HepG2 (cell line): Measurements from ENCODE around the gene TOR2A. TPM values are rescaled to one million over a fixed set of nuclear protein-coding genes. Genes with fewer than 3 reads are reported as not detected.
A peak's percentile ranks its signal among the peaks of the same experiment; 100 is the strongest.

ENCODE experiments used
- CTCF ChIP-seq: sonication (generic); formaldehyde crosslinking; IDR thresholded peaks from 2 replicates; pipeline ENCODE4 v1.5.0; 2020; ENCODE audit warnings: mild to moderate bottlenecking, missing genetic modification reagents, moderate library complexity
- DMAP1 ChIP-seq: IDR thresholded peaks from 2 replicates; pipeline ENCODE4 v1.6.1; 2016
- EHMT2 ChIP-seq: fragments of 200-600 bp; sonication (generic); IDR thresholded peaks from 2 replicates; pipeline ENCODE4 v1.7.0; 2017; ENCODE audit warnings: antibody characterized with exemption, low read depth, low read length, borderline replicate concordance
- HNRNPH1 ChIP-seq: fragments of 200-400 bp; formaldehyde crosslinking; optimal IDR thresholded peaks from 2 replicates; pipeline ENCODE3; 2017; ENCODE audit warnings: mild to moderate bottlenecking, low read depth, low read length
- MED1 ChIP-seq: sonication (generic); formaldehyde crosslinking; IDR thresholded peaks from 2 replicates; pipeline ENCODE4 v1.4.0; 2020; ENCODE audit warnings: missing genetic modification reagents
- MYNN ChIP-seq: sonication (generic); formaldehyde crosslinking; IDR thresholded peaks from 2 replicates; pipeline ENCODE4 v1.4.0; 2020; ENCODE audit warnings: mild to moderate bottlenecking, low read depth, missing genetic modification reagents
- SRSF9 ChIP-seq: fragments of 200-400 bp; formaldehyde crosslinking; IDR thresholded peaks from 2 replicates; pipeline ENCODE4 v1.6.1; 2018; ENCODE audit warnings: borderline replicate concordance, mild to moderate bottlenecking, low read depth, low read length; ENCODE audit not compliant: insufficient read depth, poor library complexity, severe bottlenecking
- U2AF2 ChIP-seq: fragments of 200-400 bp; formaldehyde crosslinking; IDR thresholded peaks from 2 replicates; pipeline ENCODE4 v1.6.1; 2017; ENCODE audit warnings: low read depth, mild to moderate bottlenecking, low read length
- ZBTB42 ChIP-seq: sonication (generic); formaldehyde crosslinking; IDR thresholded peaks from 2 replicates; pipeline ENCODE4 v1.5.0; 2020; ENCODE audit warnings: mild to moderate bottlenecking, missing genetic modification reagents
- ZBTB7A ChIP-seq: sonication (generic); formaldehyde crosslinking; IDR thresholded peaks from 2 replicates; pipeline ENCODE4 v1.8.0; 2022; ENCODE audit warnings: mild to moderate bottlenecking, missing genetic modification reagents
- ZMYM2 ChIP-seq: sonication (generic); formaldehyde crosslinking; IDR thresholded peaks from 2 replicates; pipeline ENCODE4 v1.8.0; 2022; ENCODE audit warnings: mild to moderate bottlenecking, missing genetic modification reagents
- ZNF10 ChIP-seq: sonication (generic); formaldehyde crosslinking; IDR thresholded peaks from 2 replicates; pipeline ENCODE4 v1.4.0; 2020; ENCODE audit warnings: mild to moderate bottlenecking, low read depth, missing genetic modification reagents, borderline replicate concordance
- ZNF225 ChIP-seq: sonication (generic); formaldehyde crosslinking; IDR thresholded peaks from 2 replicates; pipeline ENCODE4 v1.4.0; 2020; ENCODE audit warnings: mild to moderate bottlenecking, missing genetic modification reagents
- ZNF3 ChIP-seq: IDR thresholded peaks from 2 replicates; pipeline ENCODE4 v1.7.0; 2017; ENCODE audit warnings: inconsistent platforms
- ZNF432 ChIP-seq: sonication (generic); formaldehyde crosslinking; IDR thresholded peaks from 2 replicates; pipeline ENCODE4 v1.5.0; 2020; ENCODE audit warnings: missing genetic modification reagents, mild to moderate bottlenecking, borderline replicate concordance
- ZNF772 ChIP-seq: sonication (generic); formaldehyde crosslinking; IDR thresholded peaks from 2 replicates; pipeline ENCODE4 v1.5.0; 2020; ENCODE audit warnings: mild to moderate bottlenecking, missing genetic modification reagents
- polyA plus RNA-seq, 8 experiments: library from polyadenylated mRNA; depleted of rRNA in 3 of 8; stranded (reverse) in 7 of 8; unstranded in 1 of 8; fragments of >200 nt; fragmentation: Illumina TruSeq in 4 of 8; extraction: Trizol in 4 of 8; gene quantifications; 2 replicates each; pipeline versions ENCODE4 v1.2.1 to v1.2.3, GENCODE V29; 2011 to 2016; ENCODE audit warnings: low read depth in 4 of 8, missing spikeins in 1 of 8, mixed read lengths in 1 of 8; ENCODE audit not compliant: insufficient read depth in 1 of 8
- total RNA-seq, 5 experiments: library from RNA; depleted of rRNA; stranded (reverse); fragments of >200 nt; fragmentation: Illumina TruSeq; extraction: Trizol; gene quantifications; 2 replicates each; pipeline ENCODE4 v1.2.3, GENCODE V29; 2016; ENCODE audit warnings: low read depth in 1 of 5

Gene TOR2A
- total and polyA plus RNA-seq, 2 of the 13 experiments (the other 11 are each of a cell fraction or from before 2014, with no cell fraction given) = 3.5 to 7.2 TPM

GRCh38 chr9:127751269-127752054, 16.4 kb upstream of the TOR2A start (continued):
- TF ChIP-seq ZNF10 (CRISPR knock-in tag) = no peak
- TF ChIP-seq ZNF3 (CRISPR knock-in tag) = no peak
- TF ChIP-seq ZBTB7A = no peak
- no peak for TF ChIP-seq ZNF432 (CRISPR knock-in tag)
- TF ChIP-seq ZBTB42 (CRISPR knock-in tag) = no peak
- no peak for TF ChIP-seq ZNF772 (CRISPR knock-in tag)
- TF ChIP-seq DMAP1 (CRISPR knock-in tag) = no peak
- no peak for TF ChIP-seq ZMYM2
- TF ChIP-seq CTCF = no peak
- TF ChIP-seq MED1 (CRISPR knock-in tag) = no peak
- TF ChIP-seq MYNN (CRISPR knock-in tag) = no peak
- TF ChIP-seq SRSF9 = no peak
- peak; percentile 91 for TF ChIP-seq EHMT2
- no peak for TF ChIP-seq U2AF2
- TF ChIP-seq HNRNPH1 = no peak
- TF ChIP-seq ZNF225 = no peak
